Neural progenitor cell (in vitro differentiated cells): Measurements from ENCODE around the gene TGFB1. TPM values are rescaled to one million over a fixed set of nuclear protein-coding genes. Genes with fewer than 3 reads are reported as not detected.
A peak's percentile ranks its signal among the peaks of the same experiment; 100 is the strongest.

ENCODE experiments used
- DNase-seq: peaks from one replicate; pipeline ENCODE4 v3.0.0-alpha.2; 2016; ENCODE audit warnings: low spot score
- H2AFZ ChIP-seq: fragments of 200-600 bp; sonication (generic); replicated peaks from 2 replicates; pipeline ENCODE4 v1.6.1; 2016; ENCODE audit warnings: antibody characterized with exemption
- H3F3A ChIP-seq: fragments of 200-600 bp; sonication (generic); 2 replicates; pipeline ENCODE4 v1.6.1; 2016; ENCODE audit warnings: antibody characterized with exemption, low read depth
- H3K27ac ChIP-seq: fragments of 200-600 bp; sonication (generic); 2 replicates; pipeline ENCODE4 v1.5.1; 2016; ENCODE audit warnings: mild to moderate bottlenecking
- H3K27me3 ChIP-seq: fragments of 200-600 bp; sonication (generic); 2 replicates; pipeline ENCODE4 v1.6.1; 2016; ENCODE audit warnings: mild to moderate bottlenecking, moderate library complexity
- H3K36me3 ChIP-seq: fragments of 200-600 bp; sonication (generic); 2 replicates; pipeline ENCODE4 v1.5.1; 2016
- H3K4me1 ChIP-seq: fragments of 200-600 bp; sonication (generic); 2 replicates; pipeline ENCODE4 v1.6.1; 2016; ENCODE audit warnings: mixed run types
- H3K4me2 ChIP-seq: fragments of 200-600 bp; sonication (generic); 2 replicates; pipeline ENCODE4 v1.6.1; 2016
- H3K4me3 ChIP-seq: fragments of 200-600 bp; sonication (generic); 2 replicates; pipeline ENCODE4 v1.5.1; 2016
- H3K79me2 ChIP-seq: fragments of 200-600 bp; sonication (generic); 2 replicates; pipeline ENCODE4 v1.6.1; 2016; ENCODE audit warnings: low read depth
- H3K9ac ChIP-seq: fragments of 200-600 bp; sonication (generic); 2 replicates; pipeline ENCODE4 v1.6.1; 2016
- H3K9me3 ChIP-seq: fragments of 200-600 bp; sonication (generic); 2 replicates; pipeline ENCODE4 v1.5.1; 2016; ENCODE audit warnings: low read depth
- H4K20me1 ChIP-seq: fragments of 200-600 bp; sonication (generic); 2 replicates; pipeline ENCODE4 v1.6.1; 2016; ENCODE audit warnings: low read depth
- H3K27ac Mint-ChIP-seq: 3 replicates; pipeline ENCODE4 v1.8.0; 2021; ENCODE audit warnings: mixed read lengths
- H3K27me3 Mint-ChIP-seq: 2 replicates; pipeline ENCODE4 v1.8.0; 2022; ENCODE audit warnings: low read depth, mild to moderate bottlenecking, inconsistent platforms, moderate library complexity, mixed read lengths; ENCODE audit not compliant: insufficient read depth
- H3K36me3 Mint-ChIP-seq: 3 replicates; pipeline ENCODE4 v1.8.0; 2021; ENCODE audit warnings: mixed read lengths
- H3K4me1 Mint-ChIP-seq: 3 replicates; pipeline ENCODE4 v1.8.0; 2021; ENCODE audit warnings: mixed read lengths
- H3K4me3 Mint-ChIP-seq: 3 replicates; pipeline ENCODE4 v1.8.0; 2021; ENCODE audit warnings: mild to moderate bottlenecking, moderate library complexity, mixed read lengths
- H3K9me3 Mint-ChIP-seq: 3 replicates; pipeline ENCODE4 v1.8.0; 2020; ENCODE audit warnings: mixed read lengths
- CTCF ChIP-seq: fragments of 200-600 bp; sonication (generic); IDR thresholded peaks from 2 replicates; pipeline ENCODE4 v1.5.1; 2017; ENCODE audit warnings: antibody characterized with exemption, mild to moderate bottlenecking
- EZH2 ChIP-seq: fragments of 200-600 bp; sonication (generic); IDR thresholded peaks from 2 replicates; pipeline ENCODE4 v1.6.1; 2017; ENCODE audit warnings: antibody characterized with exemption, mild to moderate bottlenecking, moderate library complexity
- EZH2phosphoT487 ChIP-seq: fragments of 200-600 bp; sonication (generic); IDR thresholded peaks from 2 replicates; pipeline ENCODE4 v1.6.1; 2017; ENCODE audit warnings: antibody characterized with exemption
- total RNA-seq: library from RNA; depleted of rRNA; stranded (reverse); fragments of >200 nt; gene quantifications from 2 replicates; pipeline ENCODE4 v1.2.3, GENCODE V29; 2015; ENCODE audit warnings: low replicate concordance

The TGFB1 gene
- total RNA-seq, 1 donor from 2014 or later, result 0.65 TPM

GRCh38 chr19:41327076-41327575, 26.6 kb downstream of the TGFB1 start:
- peaks cover 12% of the 10 kb centered on the region for H3K27me3 ChIP-seq
- Mint-ChIP-seq H3K4me3 (peak overlapping the region; percentile 34), H3K27me3 (peaks cover 11% of the 10 kb centered on the region), H3K36me3 (no peaks in the 10 kb centered on the region), H3K27ac (peak overlapping the region; percentile 2), H3K9me3 (no peaks in the 10 kb centered on the region), H3K4me1 (peaks cover 46% of the 10 kb centered on the region)
- DNase-seq, result no peak
- TF ChIP-seq EZH2phosphoT487 (no peak), CTCF (no peak), EZH2 (no peak)
- no peak overlapping the region for H3K4me3 ChIP-seq
- no peaks in the 10 kb centered on the region for H3K79me2 ChIP-seq
- no peaks in the 10 kb centered on the region for H3K9me3 ChIP-seq
- no peaks in the 10 kb centered on the region for H3K36me3 ChIP-seq
- no peak overlapping the region for H2AFZ ChIP-seq
- H3K4me1 ChIP-seq, result peaks cover 18% of the 10 kb centered on the region
- H3K27ac ChIP-seq, result no peak overlapping the region
- H4K20me1 ChIP-seq, result peaks cover 18% of the 10 kb centered on the region
- H3K9ac ChIP-seq, result no peak overlapping the region
- H3K4me2 ChIP-seq, result no peak overlapping the region
- H3F3A ChIP-seq, result peaks cover 16% of the 10 kb centered on the region

- Histone ChIP-seq H3K9ac (peak overlapping the region; percentile 10), H3K4me1 (peaks cover 18% of the 10 kb centered on the region), H3K36me3 (no peaks in the 10 kb centered on the region), H2AFZ (no peak overlapping the region), H3K4me2 (peak overlapping the region; percentile 87), H3K27ac (no peak overlapping the region), H4K20me1 (peaks cover 21% of the 10 kb centered on the region), H3K27me3 (peaks cover 12% of the 10 kb centered on the region), H3K9me3 (no peaks in the 10 kb centered on the region), H3F3A (peaks cover 17% of the 10 kb centered on the region), H3K79me2 (no peaks in the 10 kb centered on the region), H3K4me3 (peak overlapping the region; percentile 46)
- H3K27me3 Mint-ChIP-seq, result peaks cover 11% of the 10 kb centered on the region
- H3K4me1 Mint-ChIP-seq, result peaks cover 48% of the 10 kb centered on the region
- no peaks in the 10 kb centered on the region for H3K9me3 Mint-ChIP-seq
- no peak overlapping the region for H3K27ac Mint-ChIP-seq
- DNase-seq, result no peak
- TF ChIP-seq EZH2, result no peak
- no peak for TF ChIP-seq CTCF
- no peak for TF ChIP-seq EZH2phosphoT487
- peak overlapping the region; percentile 44 for H3K4me3 Mint-ChIP-seq
- no peaks in the 10 kb centered on the region for H3K36me3 Mint-ChIP-seq
These were observed 27.6 kb downstream of the TGFB1 start for GRCh38 chr19:41325947-41326706.

- Histone ChIP-seq H3F3A (peaks cover 21% of the 10 kb centered on the region), H3K4me3 (peak overlapping the region; percentile 46), H3K27me3 (peaks cover 12% of the 10 kb centered on the region), H3K4me2 (peak overlapping the region; percentile 87), H3K79me2 (no peaks in the 10 kb centered on the region), H3K9ac (peak overlapping the region; percentile 10), H3K36me3 (no peaks in the 10 kb centered on the region), H3K4me1 (peaks cover 18% of the 10 kb centered on the region), H2AFZ (no peak overlapping the region), H4K20me1 (peaks cover 21% of the 10 kb centered on the region), H3K9me3 (no peaks in the 10 kb centered on the region), H3K27ac (no peak overlapping the region)
- Mint-ChIP-seq H3K9me3 (no peaks in the 10 kb centered on the region), H3K4me1 (peaks cover 48% of the 10 kb centered on the region), H3K27me3 (peaks cover 11% of the 10 kb centered on the region), H3K4me3 (peak overlapping the region; percentile 76), H3K27ac (no peak overlapping the region), H3K36me3 (no peaks in the 10 kb centered on the region)
- no peak for DNase-seq
- TF ChIP-seq CTCF (no peak), EZH2phosphoT487 (no peak), EZH2 (no peak)
These were observed 28.1 kb downstream of the TGFB1 start for GRCh38 chr19:41325640-41325946.
